HG03280 (cell line): Measurements from ENCODE around the gene MYO5B.

ENCODE experiments used
- ATAC-seq: cut with Tn5 transposase; IDR thresholded peaks from one replicate; pipeline ENCODE4 v1.9.1; 2021; ENCODE audit warnings: mild to moderate bottlenecking, moderate library complexity; ENCODE audit not compliant: unreplicated experiment

The MYO5B gene

GRCh38 chr18:49863769-49864621, 331.0 kb downstream of the MYO5B start:
- no peak for ATAC-seq

GRCh38 chr18:49862656-49863385, 332.1 kb downstream of the MYO5B start:
- no peak for ATAC-seq

DNA sequence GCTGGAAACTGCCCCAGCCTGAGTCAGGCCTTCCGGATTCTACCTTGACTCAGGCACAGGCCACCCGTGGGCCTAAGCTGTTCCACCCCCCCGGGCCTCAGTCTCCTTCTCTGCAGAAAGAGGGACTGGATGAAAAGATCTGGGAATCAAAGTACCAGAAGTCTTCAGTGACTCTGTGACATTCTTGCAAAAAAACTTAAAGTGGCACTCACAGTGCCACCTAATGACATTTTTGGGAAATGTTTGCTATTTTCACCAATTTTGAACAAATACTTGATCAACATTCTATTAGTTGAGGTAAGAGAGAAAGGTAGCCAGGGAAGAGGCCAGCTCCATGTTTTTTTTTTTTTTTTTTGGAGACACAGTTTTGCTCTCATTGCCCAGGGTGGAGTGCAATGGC, 333.3 kb downstream of the MYO5B start:
- ATAC-seq = no peak

- no peak for ATAC-seq
Observed at GRCh38 chr18:49859725-49860124, 335.2 kb downstream of the MYO5B start.

- ATAC-seq = no peak
Observed at GRCh38 chr18:49859021-49859359, 336.0 kb downstream of the MYO5B start.

DNA sequence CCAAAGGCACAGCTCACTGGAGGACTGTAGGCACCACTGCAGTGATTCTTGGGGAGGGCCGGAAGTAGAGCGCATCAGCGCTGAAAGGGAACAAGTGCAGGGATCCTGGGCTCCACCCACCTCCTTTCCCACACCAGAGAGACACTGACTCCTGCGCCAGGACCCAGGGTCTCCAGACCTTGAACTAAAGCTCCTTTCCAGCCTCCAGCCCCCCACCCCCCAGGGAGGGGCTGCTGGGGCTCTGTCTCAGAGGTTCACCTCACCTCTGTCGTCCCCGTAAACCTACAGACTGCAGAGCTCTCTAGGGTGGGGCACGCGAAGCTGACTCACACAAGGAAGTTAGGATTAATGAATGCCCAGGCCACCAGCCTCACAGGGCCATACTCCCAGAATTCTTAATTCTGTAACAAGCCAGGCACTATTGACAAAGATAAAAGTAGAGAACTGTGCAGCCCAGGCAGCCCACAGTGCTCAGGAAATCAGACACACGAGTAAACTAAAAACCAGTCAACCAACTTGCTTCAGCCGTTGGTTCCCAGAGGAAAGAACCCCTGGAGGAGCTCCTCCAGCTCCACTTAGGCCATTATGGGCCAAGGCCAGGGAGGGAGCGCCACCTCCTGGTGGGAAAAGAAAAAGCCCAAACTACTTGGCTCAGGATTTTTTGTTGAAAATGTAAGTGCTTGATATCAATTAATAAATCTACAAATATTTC, 336.5 kb downstream of the MYO5B start:
- no peak for ATAC-seq

GRCh38 chr18:49857708-49858107, 337.2 kb downstream of the MYO5B start:
- no peak for ATAC-seq

DNA sequence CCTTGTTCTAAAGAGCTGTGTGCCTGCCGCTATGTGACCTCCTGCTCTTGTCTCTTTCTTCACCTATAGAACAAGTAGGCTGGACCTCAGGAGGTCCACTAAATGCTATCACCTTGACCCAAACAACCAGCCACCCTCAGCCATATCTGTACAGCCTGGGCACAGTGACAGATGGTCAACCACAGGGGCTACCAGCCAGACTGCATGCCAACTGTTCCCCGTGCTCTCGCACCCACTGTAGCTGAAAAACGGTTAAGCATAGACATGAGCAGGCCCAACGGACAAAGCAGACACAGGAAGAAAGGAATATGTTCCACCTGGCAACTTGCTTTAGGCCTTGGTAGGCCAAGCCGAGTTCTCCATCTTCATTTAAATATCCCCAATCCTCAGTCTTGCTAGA, 338.5 kb downstream of the MYO5B start:
- ATAC-seq = no peak

DNA sequence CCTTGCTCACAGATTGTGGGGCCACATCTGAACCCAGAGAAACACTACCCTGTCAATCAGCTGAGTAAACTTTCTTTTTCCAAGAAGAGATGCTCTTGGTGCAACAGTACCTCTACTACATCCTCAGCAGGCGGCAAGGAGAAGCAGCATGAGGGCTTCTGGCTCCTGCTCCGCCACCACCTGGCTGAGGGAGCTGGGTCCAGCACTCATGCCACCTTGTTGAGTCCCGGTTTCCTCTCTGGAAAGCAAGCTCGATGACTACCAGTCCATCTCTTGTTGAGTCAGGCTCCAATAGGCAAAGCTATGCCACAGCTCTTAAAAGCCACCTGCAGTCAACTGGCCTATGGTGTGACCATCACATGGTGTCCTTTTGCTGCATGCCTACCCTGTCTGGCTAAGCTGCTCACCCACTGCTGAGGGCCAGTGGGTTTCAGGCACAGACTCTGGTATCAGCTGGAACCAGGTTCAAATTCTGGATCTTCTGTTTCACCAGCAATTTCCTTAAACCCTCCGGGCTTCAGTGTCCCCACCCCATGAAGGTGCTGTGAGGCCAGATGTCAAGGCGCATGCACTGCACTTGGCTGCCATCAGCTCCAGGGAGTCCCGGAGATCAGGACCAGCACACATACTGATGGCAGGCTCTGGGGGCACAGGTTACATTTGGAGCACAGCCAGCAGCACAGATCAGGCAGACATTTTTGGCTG, 339.1 kb downstream of the MYO5B start:
- ATAC-seq = no peak

GRCh38 chr18:49854681-49855080, 340.3 kb downstream of the MYO5B start:
- no peak for ATAC-seq

- ATAC-seq = no peak
Observed at GRCh38 chr18:49853436-49853835, 341.5 kb downstream of the MYO5B start.

DNA sequence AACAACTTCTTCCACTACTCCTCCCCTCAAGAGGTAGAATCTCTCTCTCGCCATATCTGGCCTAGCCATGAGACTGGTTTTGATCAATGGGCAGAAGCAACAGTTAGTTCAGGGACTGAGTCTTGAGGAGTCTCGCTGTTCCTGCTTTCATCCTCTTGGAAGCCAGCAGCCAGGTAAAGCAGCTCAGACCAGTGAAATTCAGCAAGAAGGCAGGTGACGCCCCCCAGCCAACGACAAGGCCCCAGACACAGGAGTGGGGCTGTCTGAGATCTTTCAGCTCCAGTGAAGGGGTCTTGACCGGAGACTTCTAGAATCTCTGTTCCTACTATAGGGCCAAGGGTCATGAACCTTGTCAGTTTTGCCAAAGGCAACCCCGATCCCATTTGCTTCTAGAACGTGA, 341.9 kb downstream of the MYO5B start:
- ATAC-seq = no peak

DNA sequence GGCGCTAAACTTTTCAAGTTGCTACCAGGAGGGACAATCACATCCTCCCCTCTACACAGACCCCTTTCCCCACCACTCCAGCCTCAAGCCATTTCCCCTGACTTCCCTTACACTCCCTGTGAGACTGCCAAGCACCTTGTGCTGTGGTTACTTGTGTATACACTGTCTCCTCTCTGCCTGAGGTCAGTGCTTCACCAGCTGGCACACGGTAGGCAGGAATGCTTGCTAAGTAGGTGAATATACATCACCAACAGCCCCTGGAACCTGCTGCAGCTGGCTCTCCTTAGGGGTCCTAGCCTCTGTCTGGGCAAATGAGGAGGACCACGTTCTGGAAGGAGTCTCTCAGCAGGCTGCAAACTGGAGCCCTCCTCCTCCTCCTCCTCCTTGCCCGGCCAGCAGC, 343.3 kb downstream of the MYO5B start:
- ATAC-seq = no peak

DNA sequence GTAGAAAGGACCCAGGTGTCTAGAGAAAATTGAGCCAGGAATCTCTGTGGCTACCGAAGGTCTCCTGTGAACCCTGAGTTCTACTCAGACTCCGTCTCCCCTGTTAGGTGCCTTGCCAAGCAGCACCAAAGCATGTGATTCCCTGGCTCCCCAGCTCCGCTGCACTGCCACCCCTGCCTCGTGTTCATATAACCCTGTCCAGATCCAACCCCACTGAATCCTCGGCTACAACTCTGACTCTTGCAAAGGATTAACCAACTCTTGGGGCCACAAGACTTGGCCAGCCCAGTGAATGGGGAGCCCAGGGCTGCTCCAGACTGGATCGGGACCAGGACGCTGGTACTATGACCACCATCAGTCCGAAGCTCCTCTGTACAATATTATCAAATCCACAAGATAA, 344.3 kb downstream of the MYO5B start:
- no peak for ATAC-seq

DNA sequence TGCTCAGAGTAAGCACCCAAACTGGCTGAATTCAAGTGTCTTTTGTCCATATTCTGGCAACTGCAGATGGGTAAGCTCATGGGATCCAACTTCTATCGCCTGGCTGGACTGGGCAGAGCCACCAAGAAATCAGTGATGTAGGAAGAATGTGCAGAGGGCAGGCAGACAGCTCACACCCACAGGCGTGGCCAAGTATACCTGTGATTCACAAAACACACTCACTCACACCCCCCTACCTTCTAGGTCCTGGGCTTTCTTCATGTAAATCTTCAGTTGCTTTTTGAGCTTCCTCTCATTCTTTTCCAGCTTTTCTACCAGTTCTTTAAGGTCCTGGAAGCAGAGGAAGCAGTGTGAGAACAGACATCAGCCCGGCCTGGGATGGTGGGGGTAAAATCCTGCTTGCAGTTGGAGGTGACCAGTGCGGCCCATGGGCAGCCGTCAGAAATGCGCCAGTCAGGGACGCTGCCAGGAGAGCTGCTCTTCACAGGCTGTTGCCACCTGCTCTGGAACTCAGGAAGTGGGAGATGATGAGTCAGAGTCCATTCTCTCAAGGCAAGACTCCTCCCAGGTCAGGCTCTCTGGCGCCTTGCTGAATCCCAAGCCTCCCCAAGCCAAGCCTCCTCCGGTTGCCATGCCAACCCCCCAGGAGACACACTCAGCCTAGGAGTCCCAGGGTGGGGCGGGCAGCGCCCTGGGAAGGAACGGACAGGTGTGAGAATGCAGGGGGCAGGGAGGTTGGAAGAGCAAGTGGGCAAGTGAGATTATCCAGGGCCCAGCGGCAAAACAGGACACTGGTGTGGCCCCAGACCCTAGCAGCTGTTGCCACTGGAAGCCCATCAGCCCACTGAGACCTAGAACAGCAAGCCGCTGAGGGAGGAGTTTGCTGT, 345.4 kb downstream of the MYO5B start:
- no peak for ATAC-seq

DNA sequence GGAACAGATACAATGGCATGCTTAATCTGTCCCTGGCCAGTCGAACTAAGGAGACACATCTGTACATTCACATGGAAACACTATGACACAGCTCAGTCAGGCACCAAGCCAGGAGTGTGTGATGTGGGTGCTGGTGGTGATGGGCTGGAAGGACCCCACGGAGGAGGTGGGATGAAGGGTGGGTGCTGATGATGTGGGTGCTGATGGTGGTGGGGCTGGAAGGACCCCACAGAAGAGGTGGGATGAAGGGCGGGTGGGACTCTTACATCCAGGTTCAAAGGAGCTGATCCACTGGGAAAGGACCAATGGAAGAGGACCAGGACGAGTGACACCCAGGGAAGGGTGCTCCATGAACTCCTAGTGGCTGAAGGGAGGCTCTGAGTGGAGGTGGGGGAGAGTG, 346.8 kb downstream of the MYO5B start:
- no peak for ATAC-seq

DNA sequence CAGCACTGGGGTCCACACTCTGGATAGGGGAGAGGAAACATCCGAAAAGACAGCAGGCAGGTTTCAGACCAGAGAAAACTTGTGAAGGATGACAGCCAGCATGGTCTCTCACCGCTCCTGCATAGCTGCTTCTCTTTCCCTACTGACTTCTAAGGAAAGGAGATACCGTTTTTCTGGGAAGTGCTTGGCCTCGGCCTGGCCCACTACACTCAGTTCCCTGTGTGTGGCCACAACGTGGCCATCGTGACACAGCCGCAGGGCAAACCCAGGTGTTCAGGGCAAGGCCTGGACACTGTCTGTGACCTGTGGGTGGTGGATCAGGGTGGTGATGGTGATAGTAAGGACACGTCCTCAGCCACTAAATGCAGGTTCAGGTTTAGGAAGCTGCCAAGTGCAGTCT, 347.4 kb downstream of the MYO5B start:
- no peak for ATAC-seq

GRCh38 chr18:49846718-49847470, 348.1 kb downstream of the MYO5B start:
- no peak for ATAC-seq

- ATAC-seq = no peak
Observed at GRCh38 chr18:49846361-49846662, 348.6 kb downstream of the MYO5B start.
